SK-N-SH treated with all-trans-retinoic acid at 6 μM for 48 hours (cell line): ENCODE results near the gene CDK18.

Source experiments
- ATAC-seq: fragments of 200-7000 bp; cut with Tn5 transposase; 3 replicates; pipeline ENCODE4 v1.9.1; 2020; ENCODE audit warnings: mild to moderate bottlenecking, moderate library complexity
- ARNTL ChIP-seq: fragments of 450-650 bp; formaldehyde crosslinking; IDR thresholded peaks from 2 replicates; pipeline ENCODE4 v1.5.0; 2020; ENCODE audit warnings: low read depth, mild to moderate bottlenecking, moderate library complexity, borderline replicate concordance
- BACH2 ChIP-seq: fragments of 250-450 bp; sonication (Bioruptor Pico); IDR thresholded peaks from 2 replicates; pipeline ENCODE4 v1.9.0; 2021; ENCODE audit warnings: mild to moderate bottlenecking, borderline replicate concordance
- CREB5 ChIP-seq: fragments of 250-450 bp; sonication (Bioruptor Pico); IDR thresholded peaks from 2 replicates; pipeline ENCODE4 v1.5.1; 2020; ENCODE audit warnings: low read depth, mild to moderate bottlenecking, moderate library complexity
- CSDC2 ChIP-seq: fragments of 250-450 bp; sonication (Bioruptor Pico); IDR thresholded peaks from 2 replicates; pipeline ENCODE4 v1.5.0; 2020; ENCODE audit warnings: mild to moderate bottlenecking, moderate library complexity
- CSRNP3 ChIP-seq: fragments of 250-450 bp; sonication (Bioruptor Pico); IDR thresholded peaks from 2 replicates; pipeline ENCODE4 v1.5.1; 2021; ENCODE audit warnings: mild to moderate bottlenecking, moderate library complexity
- ESRRG ChIP-seq: fragments of 250-450 bp; sonication (Bioruptor Pico); IDR thresholded peaks from 2 replicates; pipeline ENCODE4 v1.6.1; 2021; ENCODE audit warnings: mild to moderate bottlenecking
- GLIS3 ChIP-seq: fragments of 250-450 bp; sonication (Bioruptor Pico); IDR thresholded peaks from 2 replicates; pipeline ENCODE4 v1.5.0; 2020; ENCODE audit warnings: mild to moderate bottlenecking, moderate library complexity
- ISL1 ChIP-seq: fragments of 250-450 bp; sonication (Bioruptor Pico); IDR thresholded peaks from 2 replicates; pipeline ENCODE4 v2.1.2; 2022; ENCODE audit warnings: mild to moderate bottlenecking, moderate library complexity
- OSR1 ChIP-seq: fragments of 250-450 bp; sonication (Bioruptor Pico); IDR thresholded peaks from 2 replicates; pipeline ENCODE4 v1.8.0; 2022; ENCODE audit warnings: moderate library complexity, mild to moderate bottlenecking, inconsistent platforms
- PATZ1 ChIP-seq: fragments of 250-450 bp; sonication (Bioruptor Pico); IDR thresholded peaks from 2 replicates; pipeline ENCODE4 v1.8.0; 2020; ENCODE audit warnings: mild to moderate bottlenecking, moderate library complexity, borderline replicate concordance
- PPARA ChIP-seq: fragments of 250-450 bp; sonication (Bioruptor Pico); IDR thresholded peaks from 2 replicates; pipeline ENCODE4 v1.5.0; 2020; ENCODE audit warnings: mild to moderate bottlenecking, borderline replicate concordance
- RARB ChIP-seq: fragments of 250-450 bp; sonication (Bioruptor Pico); IDR thresholded peaks from 2 replicates; pipeline ENCODE4 v1.8.0; 2021; ENCODE audit warnings: mild to moderate bottlenecking, moderate library complexity
- SNAI2 ChIP-seq: fragments of 250-450 bp; sonication (Bioruptor Pico); IDR thresholded peaks from 2 replicates; pipeline ENCODE4 v1.5.0; 2020; ENCODE audit warnings: mild to moderate bottlenecking, moderate library complexity
- TCF4 ChIP-seq: fragments of 250-450 bp; sonication (Bioruptor Pico); IDR thresholded peaks from 2 replicates; pipeline ENCODE4 v1.8.0; 2021; ENCODE audit warnings: mild to moderate bottlenecking, moderate library complexity, borderline replicate concordance
- TSHZ2 ChIP-seq: fragments of 250-450 bp; sonication (Bioruptor Pico); IDR thresholded peaks from 2 replicates; pipeline ENCODE4 v1.5.0; 2020; ENCODE audit warnings: mild to moderate bottlenecking, moderate library complexity
- ZC3H10 ChIP-seq: fragments of 250-450 bp; sonication (Bioruptor Pico); IDR thresholded peaks from 2 replicates; pipeline ENCODE4 v1.5.1; 2021; ENCODE audit warnings: mild to moderate bottlenecking, moderate library complexity
- ZFP3 ChIP-seq: fragments of 250-450 bp; sonication (Bioruptor Pico); IDR thresholded peaks from 2 replicates; pipeline ENCODE4 v1.5.0; 2020; ENCODE audit warnings: mild to moderate bottlenecking, moderate library complexity
- ZFP30 ChIP-seq: fragments of 450-650 bp; formaldehyde crosslinking; IDR thresholded peaks from 2 replicates; pipeline ENCODE4 v1.5.0; 2022; ENCODE audit warnings: mild to moderate bottlenecking, moderate library complexity
- ZNF565 ChIP-seq: fragments of 450-650 bp; formaldehyde crosslinking; conservative IDR thresholded peaks from 2 replicates; pipeline ENCODE4 v1.5.0; 2020; ENCODE audit warnings: low read depth, mild to moderate bottlenecking, moderate library complexity
- ZNF8 ChIP-seq: fragments of 450-650 bp; formaldehyde crosslinking; IDR thresholded peaks from 2 replicates; pipeline ENCODE4 v1.5.0; 2020; ENCODE audit warnings: mild to moderate bottlenecking, moderate library complexity

The CDK18 gene

GRCh38 chr1:205545001-205545919 lies 40.8 kb downstream of the CDK18 start:
- ATAC-seq, result no peak
- no peak for TF ChIP-seq CSDC2 (CRISPR knock-in tag)
- no peak for TF ChIP-seq ESRRG (CRISPR knock-in tag)
- no peak for TF ChIP-seq ARNTL (CRISPR knock-in tag)
- TF ChIP-seq RARB (CRISPR knock-in tag), result no peak
- TF ChIP-seq ZC3H10 (CRISPR knock-in tag), result no peak
- TF ChIP-seq TCF4 (CRISPR knock-in tag), result no peak
- no peak for TF ChIP-seq ZNF565 (CRISPR knock-in tag)
- no peak for TF ChIP-seq OSR1

- ATAC-seq, result no peak
- TF ChIP-seq GLIS3 (CRISPR knock-in tag) (no peak), CSDC2 (CRISPR knock-in tag) (no peak), ZFP3 (CRISPR knock-in tag) (no peak), PPARA (CRISPR knock-in tag) (no peak), RARB (CRISPR knock-in tag) (no peak), ESRRG (CRISPR knock-in tag) (no peak), OSR1 (no peak), CREB5 (CRISPR knock-in tag) (no peak), CSRNP3 (CRISPR knock-in tag) (no peak), ZNF8 (CRISPR knock-in tag) (no peak), PATZ1 (CRISPR knock-in tag) (no peak)
Observed at GRCh38 chr1:205545991-205546390, 41.5 kb downstream of the CDK18 start.

GRCh38 chr1:205546541-205546940 lies 42.1 kb downstream of the CDK18 start:
- no peak for ATAC-seq
- no peak for TF ChIP-seq CSDC2 (CRISPR knock-in tag)
- TF ChIP-seq, all 23 proteins: peak for 0

GRCh38 chr1:205547936-205548827 lies 43.7 kb downstream of the CDK18 start:
- no peak for ATAC-seq
- TF ChIP-seq ARNTL (CRISPR knock-in tag) (no peak), TSHZ2 (CRISPR knock-in tag) (no peak), BACH2 (CRISPR knock-in tag) (no peak), ISL1 (no peak), SNAI2 (CRISPR knock-in tag) (no peak), OSR1 (no peak), ZFP30 (CRISPR knock-in tag) (no peak), CSRNP3 (CRISPR knock-in tag) (no peak), PATZ1 (CRISPR knock-in tag) (no peak), ESRRG (CRISPR knock-in tag) (no peak), GLIS3 (CRISPR knock-in tag) (no peak), ZNF8 (CRISPR knock-in tag) (no peak), CSDC2 (CRISPR knock-in tag) (no peak)
